Gastrocnemius medialis (tissue), 4 donors: Measurements from ENCODE around the gene TMEM240.
"Not testable (repeated sequence)": the region's sequence is repeated elsewhere in the genome, so short reads cannot be mapped to it uniquely, and the experiment has no call there.

Experiments
- CTCF ChIP-seq, 5 experiments: fragments of 450-650 bp in 3 of 5; fragments of 200-600 bp in 2 of 5; sonication (generic) in 2 of 5; IDR thresholded peaks in 4 of 5; conservative IDR thresholded peaks in 1 of 5; 1 replicate in 4 of 5; 2 replicates in 1 of 5; pipeline ENCODE4 v1.5.1; 2016 to 2019; ENCODE audit warnings: antibody characterized with exemption in 5 of 5, mild to moderate bottlenecking in 3 of 5, moderate library complexity in 3 of 5
- POLR2A ChIP-seq, 2 donors: fragments of 450-650 bp; IDR thresholded peaks; one replicate each; pipeline ENCODE4 v1.6.1; 2017; ENCODE audit warnings: antibody characterized with exemption in 2 of 2, mild to moderate bottlenecking in 2 of 2, moderate library complexity in 2 of 2

- not testable (repeated sequence) for TF ChIP-seq CTCF (IDR thresholded peaks at IDR 0.05 in 4 of 5, conservative IDR thresholded peaks at IDR 0.05 in 1 of 5); POLR2A (IDR thresholded peaks at IDR 0.05)
Measured at GRCh38 chr1:1524750-1525383, 15.6 kb downstream of the TMEM240 start.
